Measurements from ENCODE around the gene ISLR2. TPM values are rescaled to one million over a fixed set of nuclear protein-coding genes. Genes with fewer than 3 reads are reported as not detected.

Gene ISLR2
- total RNA-seq, 1 donor from 2014 or later, result 6.1 TPM

GRCh38 chr15:74173380-74174218 lies 43.2 kb downstream of the ISLR2 start, which contains the start of gene ISLR:
ISLR (plus strand) TSS chr15:74173710; CDS start chr15:74174859, 1,149 bp downstream.
- Mint-ChIP-seq H3K4me1 (ENCODE audit: unreplicated experiment) (peaks cover 87% of the 10 kb centered on the region), H3K27me3 (ENCODE audit: unreplicated experiment) (no peaks in the 10 kb centered on the region), H3K4me3 (ENCODE audit: unreplicated experiment) (peak within 1 kb of the TSS; percentile 50), H3K27ac (ENCODE audit: unreplicated experiment) (peak within 1 kb of the TSS; percentile 85), H3K36me3 (ENCODE audit: unreplicated experiment) (peaks cover 7% of the 10 kb centered on the region), H3K9me3 (ENCODE audit: unreplicated experiment) (no peaks in the 10 kb centered on the region)
- DNase-seq (ENCODE audit: extremely low spot score, unreplicated experiment), result peak; percentile 59
- TF ChIP-seq CTCF (IDR thresholded peaks at IDR 0.05), result no peak

- Mint-ChIP-seq H3K9me3 (ENCODE audit: unreplicated experiment) (no peaks in the 10 kb centered on the region), H3K4me3 (ENCODE audit: unreplicated experiment) (peak overlapping the region; percentile 50), H3K27me3 (ENCODE audit: unreplicated experiment) (no peaks in the 10 kb centered on the region), H3K27ac (ENCODE audit: unreplicated experiment) (peak overlapping the region; percentile 85), H3K36me3 (ENCODE audit: unreplicated experiment) (peaks cover 7% of the 10 kb centered on the region), H3K4me1 (ENCODE audit: unreplicated experiment) (peaks cover 87% of the 10 kb centered on the region)
- no peak for DNase-seq (ENCODE audit: extremely low spot score, unreplicated experiment)
- TF ChIP-seq CTCF (IDR thresholded peaks at IDR 0.05), result no peak
Observed at GRCh38 chr15:74174219-74174957, 44.0 kb downstream of the ISLR2 start.

- peak overlapping the region; percentile 50 for H3K4me3 Mint-ChIP-seq (ENCODE audit: unreplicated experiment)
Observed at GRCh38 chr15:74174958-74175253, 44.5 kb downstream of the ISLR2 start.

DNA sequence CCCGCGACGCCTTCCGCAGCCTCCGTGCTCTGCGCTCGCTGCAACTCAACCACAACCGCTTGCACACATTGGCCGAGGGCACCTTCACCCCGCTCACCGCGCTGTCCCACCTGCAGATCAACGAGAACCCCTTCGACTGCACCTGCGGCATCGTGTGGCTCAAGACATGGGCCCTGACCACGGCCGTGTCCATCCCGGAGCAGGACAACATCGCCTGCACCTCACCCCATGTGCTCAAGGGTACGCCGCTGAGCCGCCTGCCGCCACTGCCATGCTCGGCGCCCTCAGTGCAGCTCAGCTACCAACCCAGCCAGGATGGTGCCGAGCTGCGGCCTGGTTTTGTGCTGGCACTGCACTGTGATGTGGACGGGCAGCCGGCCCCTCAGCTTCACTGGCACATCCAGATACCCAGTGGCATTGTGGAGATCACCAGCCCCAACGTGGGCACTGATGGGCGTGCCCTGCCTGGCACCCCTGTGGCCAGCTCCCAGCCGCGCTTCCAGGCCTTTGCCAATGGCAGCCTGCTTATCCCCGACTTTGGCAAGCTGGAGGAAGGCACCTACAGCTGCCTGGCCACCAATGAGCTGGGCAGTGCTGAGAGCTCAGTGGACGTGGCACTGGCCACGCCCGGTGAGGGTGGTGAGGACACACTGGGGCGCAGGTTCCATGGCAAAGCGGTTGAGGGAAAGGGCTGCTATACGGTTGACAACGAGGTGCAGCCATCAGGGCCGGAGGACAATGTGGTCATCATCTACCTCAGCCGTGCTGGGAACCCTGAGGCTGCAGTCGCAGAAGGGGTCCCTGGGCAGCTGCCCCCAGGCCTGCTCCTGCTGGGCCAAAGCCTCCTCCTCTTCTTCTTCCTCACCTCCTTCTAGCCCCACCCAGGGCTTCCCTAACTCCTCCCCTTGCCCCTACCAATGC lies 45.1 kb downstream of the ISLR2 start:
- no peak for DNase-seq (ENCODE audit: extremely low spot score, unreplicated experiment)
- Mint-ChIP-seq H3K4me3 (ENCODE audit: unreplicated experiment) (peak overlapping the region; percentile 60), H3K9me3 (ENCODE audit: unreplicated experiment) (no peaks in the 10 kb centered on the region), H3K36me3 (ENCODE audit: unreplicated experiment) (peaks cover 7% of the 10 kb centered on the region), H3K27ac (ENCODE audit: unreplicated experiment) (peak overlapping the region; percentile 95), H3K27me3 (ENCODE audit: unreplicated experiment) (no peaks in the 10 kb centered on the region), H3K4me1 (ENCODE audit: unreplicated experiment) (peaks cover 91% of the 10 kb centered on the region)
- TF ChIP-seq CTCF (IDR thresholded peaks at IDR 0.05), result no peak

More at GRCh38 chr15:74174958-74175253, 44.5 kb downstream of the ISLR2 start:
- Mint-ChIP-seq H3K4me1 (ENCODE audit: unreplicated experiment) (peaks cover 91% of the 10 kb centered on the region), H3K27me3 (ENCODE audit: unreplicated experiment) (no peaks in the 10 kb centered on the region), H3K27ac (ENCODE audit: unreplicated experiment) (peak overlapping the region; percentile 85), H3K9me3 (ENCODE audit: unreplicated experiment) (no peaks in the 10 kb centered on the region), H3K36me3 (ENCODE audit: unreplicated experiment) (peaks cover 7% of the 10 kb centered on the region)
- no peak for DNase-seq (ENCODE audit: extremely low spot score, unreplicated experiment)
- TF ChIP-seq CTCF (IDR thresholded peaks at IDR 0.05), result no peak

All from osteocyte (in vitro differentiated cells).